HG03442 (cell line): ENCODE results near the gene SPTSSA.

ENCODE experiments used
- ATAC-seq: cut with Tn5 transposase; IDR thresholded peaks from one replicate; pipeline ENCODE4 v1.9.1; 2021; ENCODE audit warnings: mild to moderate bottlenecking, moderate library complexity; ENCODE audit not compliant: unreplicated experiment

SPTSSA gene

DNA sequence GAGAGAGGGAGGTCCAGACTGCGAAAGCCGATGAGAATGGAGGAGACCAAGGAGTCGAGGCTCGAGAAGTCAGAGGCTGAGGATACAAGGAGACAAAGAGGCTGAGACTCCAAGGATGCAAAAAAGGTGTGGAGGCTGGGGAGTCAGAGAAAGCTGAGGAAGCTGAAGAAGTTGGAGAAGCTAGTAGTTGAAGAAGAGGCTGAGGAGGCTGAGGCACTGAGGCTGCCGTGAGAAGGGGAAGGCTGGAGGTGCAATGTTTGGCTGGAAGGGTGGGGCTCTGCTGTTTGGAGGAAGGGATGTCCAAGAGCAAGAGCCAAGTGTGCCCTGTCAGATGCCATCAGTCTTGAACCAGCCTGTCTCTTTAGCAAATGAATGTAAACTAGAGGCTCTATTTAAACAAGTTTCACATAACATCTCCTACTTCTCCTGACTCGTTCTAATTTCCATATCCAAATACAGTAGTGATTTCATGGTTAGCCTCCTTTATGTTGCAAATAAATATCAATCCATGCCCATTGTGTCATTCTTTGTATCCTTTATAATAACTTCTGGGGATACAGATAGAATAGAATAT, 10.8 kb upstream of the SPTSSA start:
- no peak for ATAC-seq

DNA sequence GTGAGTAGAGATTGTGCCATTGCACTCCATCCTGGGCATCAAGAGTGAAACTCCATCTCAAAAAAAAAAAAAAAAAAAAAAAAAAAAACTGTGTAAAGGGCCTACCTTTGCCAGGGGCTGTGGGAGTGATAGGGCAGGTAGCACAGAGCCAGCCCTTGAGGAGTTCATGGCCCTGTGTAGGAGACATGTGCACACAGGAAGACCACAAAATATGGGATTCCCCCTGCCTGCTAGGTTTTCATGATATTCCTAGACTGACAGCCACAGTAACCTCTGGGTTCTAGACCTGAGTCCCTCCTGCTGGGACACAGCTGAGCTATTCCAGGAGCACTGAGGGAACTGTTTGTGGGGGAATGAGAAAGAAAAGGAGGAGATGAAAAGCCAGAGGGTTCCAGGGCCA, 8.3 kb upstream of the SPTSSA start:
- no peak for ATAC-seq

DNA sequence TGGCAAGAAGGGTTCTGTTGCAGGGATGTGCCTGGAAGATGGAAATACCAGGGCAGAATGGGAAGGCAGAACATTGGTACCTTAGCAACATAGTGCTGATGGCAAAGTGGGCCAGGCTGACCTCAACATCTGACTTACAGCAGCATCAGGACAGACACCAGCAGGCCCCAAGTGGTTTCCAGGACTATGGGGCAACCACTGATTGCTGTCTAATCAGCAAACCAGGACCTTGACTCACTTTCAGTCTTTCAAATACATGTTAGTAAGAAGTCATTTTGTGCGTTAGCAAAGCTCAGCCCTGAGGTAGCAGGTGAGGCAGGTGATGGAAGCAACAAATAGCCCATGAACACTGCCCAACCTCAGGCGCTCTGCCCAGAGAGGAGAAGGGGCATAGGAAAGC, 4.7 kb upstream of the SPTSSA start:
- ATAC-seq, result no peak

DNA sequence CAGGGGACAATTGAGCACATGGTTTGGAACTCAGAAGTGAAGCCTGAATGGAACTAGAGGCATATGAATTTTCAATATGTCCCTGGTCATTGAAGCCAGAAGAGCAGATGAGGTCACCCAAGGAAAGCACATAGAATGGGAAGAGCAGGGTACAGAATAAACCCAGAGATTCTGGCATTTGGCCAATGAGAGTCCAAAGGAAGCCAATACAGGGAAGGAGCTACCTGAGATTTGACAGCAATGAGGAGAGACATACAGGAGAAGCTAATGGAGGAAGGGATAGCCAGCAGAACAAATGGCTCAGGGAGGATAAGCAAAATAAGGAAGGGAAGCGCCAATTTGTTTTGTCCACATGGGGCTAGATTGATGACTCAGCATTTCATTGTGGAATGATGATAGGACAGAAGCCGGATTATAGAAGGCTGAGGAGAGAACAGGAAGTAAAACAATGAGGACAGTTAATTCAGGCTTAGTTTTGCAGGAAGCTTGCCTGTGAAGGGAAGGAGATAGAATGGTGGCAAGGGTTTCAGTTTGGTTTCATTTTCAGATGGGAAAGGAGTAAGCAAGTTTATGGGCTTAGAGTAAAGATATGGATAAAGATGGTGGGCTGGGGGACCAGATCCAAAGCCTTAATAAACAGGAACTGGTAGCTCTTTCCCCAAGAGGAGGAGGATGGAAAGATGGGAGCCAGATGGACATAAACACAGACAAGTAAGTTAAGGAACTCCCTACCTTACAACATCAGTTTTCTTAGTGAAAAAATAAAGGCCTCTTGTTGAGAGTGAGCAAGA, 3.2 kb upstream of the SPTSSA start:
- ATAC-seq, result no peak

DNA sequence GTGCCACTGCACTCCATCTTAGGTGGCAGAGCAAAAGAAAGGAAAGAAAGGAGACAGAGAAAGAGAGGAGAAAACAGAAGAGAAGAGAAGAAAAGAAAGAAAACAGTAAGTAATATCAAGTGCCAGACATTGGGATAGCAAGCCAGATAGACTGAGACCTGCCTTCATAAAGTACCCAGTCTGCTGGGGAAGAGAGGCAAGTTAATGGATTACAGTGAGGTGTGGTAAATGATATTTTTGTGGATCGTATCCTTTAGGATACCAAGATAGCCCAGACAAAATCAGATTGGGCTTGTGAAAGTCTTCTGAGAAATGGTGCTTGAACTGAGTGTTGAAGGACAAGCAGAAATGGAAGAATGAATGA, 1.5 kb upstream of the SPTSSA start:
- no peak for ATAC-seq

DNA sequence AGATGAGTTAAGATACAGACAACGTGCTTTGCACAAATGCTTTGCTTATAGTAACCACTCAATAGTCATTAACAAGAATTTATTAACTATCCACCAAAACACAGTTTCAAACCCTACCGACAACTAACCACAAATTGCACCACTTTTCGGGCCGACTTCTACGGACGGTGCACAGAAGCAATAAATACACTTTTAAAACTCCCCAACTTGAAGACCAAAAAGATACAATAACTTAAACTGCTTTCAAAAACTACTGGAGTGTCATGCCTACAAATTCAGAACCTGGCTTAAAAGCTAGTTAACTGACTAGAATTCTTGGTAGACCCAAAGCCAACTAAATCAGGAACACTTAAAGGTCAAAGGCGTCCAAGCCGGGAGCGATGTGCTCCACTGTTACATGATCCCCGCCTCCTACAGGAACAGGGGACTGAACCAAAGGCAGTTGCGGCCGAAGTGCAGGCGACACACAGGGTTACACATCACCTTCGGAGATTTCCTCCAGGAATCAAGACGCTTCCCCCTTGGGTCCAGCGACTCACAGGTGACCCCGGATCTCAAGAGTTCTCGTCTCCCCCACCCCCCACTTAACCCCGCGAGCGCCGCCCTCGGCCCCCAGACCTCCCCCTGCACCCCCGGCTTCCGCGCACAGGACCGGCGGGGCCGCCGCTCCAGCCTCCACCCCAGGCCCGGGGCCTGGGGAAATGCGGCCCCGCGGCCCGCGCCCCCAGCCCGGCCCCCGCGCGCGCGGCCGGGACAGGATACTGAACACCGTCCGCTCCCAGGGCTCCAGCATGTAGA, 507 bp downstream of the SPTSSA start:
- ATAC-seq, result peak; percentile 15

DNA sequence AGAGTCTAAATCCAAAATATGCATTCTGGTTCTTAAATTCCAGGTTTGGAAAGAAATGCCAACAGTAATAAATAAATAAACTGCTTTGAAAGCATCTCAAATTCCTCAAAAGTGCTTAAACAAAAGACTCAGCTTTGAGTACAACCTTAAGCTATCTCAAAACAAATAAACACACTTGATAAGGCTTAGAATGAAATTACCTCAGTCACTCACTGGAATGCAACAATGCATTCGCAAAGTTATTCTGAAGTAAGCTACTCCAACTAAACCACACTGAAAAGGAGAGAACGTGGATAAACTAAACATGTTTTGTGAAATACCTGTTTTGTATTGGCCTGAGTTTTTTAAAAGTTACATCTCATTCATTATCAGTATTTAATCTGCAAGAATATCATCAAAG, 1.2 kb downstream of the SPTSSA start:
- ATAC-seq, result no peak

DNA sequence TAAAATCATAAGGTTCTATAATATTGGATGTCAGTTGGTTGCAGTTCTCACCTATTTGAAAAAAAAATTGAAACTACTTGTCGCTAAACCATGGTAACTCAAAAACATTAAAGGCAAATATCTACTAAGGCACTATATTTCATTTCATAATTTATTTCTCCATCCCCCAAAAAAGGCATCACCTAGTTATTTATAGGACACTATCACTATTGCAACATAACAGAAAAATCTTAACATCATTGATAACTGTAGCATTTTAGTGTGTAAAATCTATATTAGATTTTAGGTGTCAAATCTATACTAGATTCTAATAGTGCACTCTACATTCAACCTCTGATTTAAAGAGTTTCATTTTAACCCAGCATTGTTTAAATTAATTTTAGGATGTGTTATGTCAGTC, 1.7 kb downstream of the SPTSSA start:
- ATAC-seq, result no peak

DNA sequence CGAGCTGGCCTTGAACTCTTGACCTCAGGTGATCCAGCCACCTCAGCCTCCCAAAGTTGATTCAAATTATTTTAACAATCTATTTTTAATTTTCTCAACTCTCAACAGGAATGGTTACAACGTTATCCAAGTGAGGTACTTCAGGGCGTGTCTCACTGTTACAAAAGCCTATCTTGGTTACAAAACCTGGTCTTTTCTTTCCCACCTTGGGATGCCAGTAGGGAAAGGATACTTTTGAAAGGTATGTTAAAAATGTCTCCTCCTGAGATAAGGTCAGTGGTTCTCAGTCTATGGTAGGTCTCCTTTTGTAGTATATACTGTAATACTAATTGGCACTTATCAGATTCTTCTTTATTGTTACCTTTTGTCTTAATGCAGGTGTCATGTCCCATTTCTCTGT, 4.9 kb downstream of the SPTSSA start:
- no peak for ATAC-seq

DNA sequence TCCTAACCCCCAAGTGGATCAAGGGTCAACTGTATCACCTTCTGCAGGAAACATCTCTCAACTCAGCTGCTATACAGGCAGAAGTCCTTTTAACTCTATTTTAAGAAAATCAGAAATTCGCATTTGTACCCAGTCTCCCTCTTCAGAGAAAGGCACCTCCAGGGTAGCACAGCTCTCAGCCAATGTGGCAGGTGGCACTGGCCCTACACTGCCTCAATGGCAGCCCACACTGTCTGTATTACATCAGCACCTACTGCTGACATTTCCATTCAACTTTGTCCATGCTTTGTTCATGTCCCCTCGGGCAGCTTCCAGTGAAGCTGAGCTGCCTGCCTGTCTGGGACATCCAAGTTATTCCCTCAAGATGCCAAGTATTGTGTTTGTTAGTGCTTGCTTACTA, 8.8 kb downstream of the SPTSSA start:
- ATAC-seq, result no peak

DNA sequence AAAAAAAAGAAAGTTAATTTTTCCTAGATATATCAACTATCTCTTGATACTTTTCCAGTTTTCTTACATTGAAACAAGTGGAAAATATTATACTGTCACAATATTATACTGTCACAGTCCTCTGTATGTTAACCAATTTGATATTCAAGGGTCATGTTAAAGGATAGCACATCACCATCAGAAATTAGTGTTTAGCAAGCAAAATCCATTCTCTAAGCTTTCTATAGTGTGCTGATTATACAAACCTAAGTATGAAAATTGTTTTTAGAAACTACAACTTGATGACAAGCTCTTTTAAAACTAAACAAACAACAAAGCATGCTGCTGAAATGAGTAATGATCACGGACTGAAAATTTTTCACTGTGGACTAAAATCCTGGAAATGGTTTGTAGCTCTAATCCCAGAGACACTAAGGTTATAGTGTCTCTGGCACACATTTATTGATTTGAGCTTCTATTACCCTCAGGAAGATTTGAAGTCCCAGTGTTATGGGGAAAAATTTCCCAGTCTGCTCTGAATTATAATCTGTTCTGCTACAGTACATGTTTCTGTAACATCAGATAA, 9.7 kb downstream of the SPTSSA start:
- ATAC-seq, result no peak

DNA sequence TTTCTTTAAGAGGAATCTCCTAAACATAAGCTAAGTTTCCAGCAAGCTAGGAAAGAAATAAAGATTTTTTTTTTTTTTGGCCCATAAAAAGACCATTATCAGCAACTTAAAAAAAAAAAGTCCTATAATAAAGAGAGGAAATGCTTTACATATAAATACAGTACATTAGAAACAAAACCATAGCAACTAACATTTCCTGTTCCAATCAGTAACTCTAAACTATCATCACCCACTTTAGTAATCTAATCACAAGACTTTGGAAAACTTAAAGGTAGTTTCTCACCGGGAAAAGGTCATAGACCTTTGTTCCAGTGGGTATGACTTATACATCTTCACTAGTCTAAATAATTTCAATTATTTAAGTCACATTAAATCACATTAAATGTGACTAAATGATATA, 11.1 kb downstream of the SPTSSA start:
- ATAC-seq, result no peak

DNA sequence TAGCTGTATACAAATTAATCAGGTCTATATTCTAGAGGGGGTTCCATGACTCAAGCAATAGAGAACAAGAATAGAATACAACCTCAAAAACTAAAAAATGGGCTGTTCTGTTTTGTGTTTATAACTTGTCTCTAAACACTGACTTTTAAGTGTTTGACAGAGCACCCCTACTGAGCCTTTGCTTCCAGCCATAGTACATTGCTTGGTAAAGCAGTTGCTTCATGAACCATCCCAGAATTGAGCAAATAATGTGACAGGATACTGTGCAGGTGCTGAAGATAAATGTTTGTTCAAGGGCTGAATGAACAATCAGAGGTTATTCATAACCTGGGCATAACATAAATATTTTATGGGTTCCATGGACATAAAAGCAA, 11.5 kb downstream of the SPTSSA start:
- ATAC-seq, result no peak

DNA sequence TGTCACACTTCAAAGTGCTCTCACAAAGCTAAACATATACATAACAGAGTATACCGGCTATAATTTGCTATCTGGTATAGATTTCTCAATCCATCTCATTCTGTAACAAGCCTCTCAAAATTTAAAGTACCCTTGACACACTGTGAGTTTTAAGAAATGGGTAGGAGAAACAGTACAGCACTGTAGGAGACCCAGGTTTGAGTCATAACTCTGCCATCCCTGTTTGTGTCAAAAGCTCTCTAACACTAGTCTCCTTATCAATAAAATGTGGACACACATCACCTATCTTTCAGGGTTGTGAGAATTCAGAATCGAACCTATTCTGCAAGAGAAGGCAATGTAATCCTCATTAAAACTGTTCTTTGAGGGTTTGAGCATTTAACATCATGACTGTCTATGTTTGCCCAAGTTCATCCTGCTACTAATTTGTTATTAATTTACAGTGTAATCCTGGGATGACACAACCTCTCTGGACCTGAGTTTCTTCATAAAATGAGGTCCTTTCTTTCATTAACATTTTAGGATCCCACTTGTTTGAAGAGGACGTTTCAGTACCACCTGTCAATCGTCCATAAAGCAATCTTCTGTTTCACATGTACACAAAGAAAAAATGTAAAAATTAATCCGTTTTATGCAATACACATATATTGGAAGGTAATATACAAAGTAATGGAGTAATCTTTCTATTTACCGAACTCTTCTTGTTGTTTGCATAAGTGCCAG, 12.1 kb downstream of the SPTSSA start:
- no peak for ATAC-seq

DNA sequence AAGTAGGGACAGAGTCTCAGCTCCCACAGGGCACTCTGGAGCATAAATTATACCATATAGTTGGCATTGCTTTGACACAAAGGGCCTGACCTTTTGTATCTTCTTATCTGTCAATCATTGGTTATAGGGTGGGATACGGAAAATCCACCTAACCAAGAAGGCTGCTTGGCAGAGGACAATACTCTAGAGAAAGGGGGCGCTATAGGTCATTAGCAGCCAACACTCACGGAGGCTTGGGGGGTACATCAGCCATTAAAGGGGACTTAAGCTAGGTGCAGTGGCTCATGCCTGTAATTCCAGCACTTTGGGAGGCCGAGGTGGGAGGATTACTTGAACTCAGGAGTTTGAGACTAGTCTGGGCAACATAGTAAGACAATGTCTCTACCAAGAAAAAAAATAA, 22.9 kb downstream of the SPTSSA start:
- ATAC-seq, result no peak

DNA sequence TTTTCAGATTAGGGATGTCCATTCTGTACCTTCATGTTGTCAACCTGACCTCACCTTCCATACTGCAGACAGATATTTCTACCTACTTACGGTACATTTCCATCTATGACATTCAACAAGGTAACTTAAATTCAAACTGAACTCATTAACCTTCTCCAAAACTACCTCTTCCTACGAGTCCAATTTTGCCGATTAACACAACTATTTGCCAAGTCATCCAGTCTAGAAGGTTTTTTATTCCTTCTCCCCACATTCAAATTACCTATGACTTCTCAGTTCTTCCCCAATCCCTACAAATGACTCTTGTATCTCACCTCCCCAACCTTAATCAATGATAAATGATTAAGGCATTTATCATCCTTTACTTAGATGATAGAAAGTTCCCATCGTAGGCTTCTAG, 23.6 kb downstream of the SPTSSA start:
- no peak for ATAC-seq

DNA sequence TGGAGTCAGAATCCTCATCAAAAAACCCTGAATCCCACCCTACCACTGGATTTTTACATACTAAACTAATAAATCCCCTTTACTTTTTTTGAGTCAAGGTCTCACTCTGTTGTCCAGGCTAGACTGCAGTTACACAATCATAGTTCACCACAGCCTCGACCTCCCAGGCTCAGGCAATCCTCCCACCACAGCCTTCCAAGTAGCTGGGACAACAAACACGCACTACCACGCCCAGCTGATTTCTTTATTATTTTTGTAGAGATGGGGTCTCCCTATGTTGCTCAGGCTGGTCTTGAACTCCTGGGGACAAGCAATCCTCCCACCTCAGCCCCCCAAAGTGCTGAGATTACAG, 24.3 kb downstream of the SPTSSA start:
- ATAC-seq, result no peak

DNA sequence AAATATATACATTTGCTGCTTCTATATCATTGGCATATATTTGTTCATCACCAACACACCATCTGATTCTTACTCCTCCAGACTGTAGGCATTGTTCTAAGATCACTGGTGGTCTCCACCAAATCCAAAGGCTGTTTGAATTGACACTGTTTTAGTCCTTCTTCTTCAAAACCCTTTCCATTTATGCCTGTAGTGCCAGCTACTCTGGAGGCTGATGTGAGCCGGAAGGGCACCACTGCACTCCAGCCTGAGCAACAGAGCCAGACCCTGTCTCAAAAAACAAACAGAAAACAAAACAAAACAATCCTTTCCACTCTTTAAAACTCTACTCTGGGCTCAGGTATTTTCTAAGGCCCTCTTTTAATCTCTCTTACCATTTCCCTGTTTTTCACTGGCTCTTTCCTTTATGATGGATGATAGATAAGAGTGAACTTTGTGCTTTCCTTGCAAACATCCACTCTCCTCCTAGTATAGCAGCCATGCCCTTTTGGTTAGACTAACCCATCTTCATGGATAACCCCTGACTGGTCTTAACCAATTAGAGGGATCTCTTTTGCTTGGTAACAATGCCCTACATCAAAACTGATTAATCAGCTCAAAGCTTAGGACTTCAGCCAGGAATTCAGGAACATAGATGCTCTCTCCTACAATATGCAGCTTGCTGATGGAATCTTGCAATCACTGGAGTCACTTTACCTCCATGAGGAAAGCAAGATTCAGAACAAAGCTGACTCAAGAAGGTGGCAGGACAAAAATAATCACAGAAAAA, 24.9 kb downstream of the SPTSSA start:
- ATAC-seq, result no peak

DNA sequence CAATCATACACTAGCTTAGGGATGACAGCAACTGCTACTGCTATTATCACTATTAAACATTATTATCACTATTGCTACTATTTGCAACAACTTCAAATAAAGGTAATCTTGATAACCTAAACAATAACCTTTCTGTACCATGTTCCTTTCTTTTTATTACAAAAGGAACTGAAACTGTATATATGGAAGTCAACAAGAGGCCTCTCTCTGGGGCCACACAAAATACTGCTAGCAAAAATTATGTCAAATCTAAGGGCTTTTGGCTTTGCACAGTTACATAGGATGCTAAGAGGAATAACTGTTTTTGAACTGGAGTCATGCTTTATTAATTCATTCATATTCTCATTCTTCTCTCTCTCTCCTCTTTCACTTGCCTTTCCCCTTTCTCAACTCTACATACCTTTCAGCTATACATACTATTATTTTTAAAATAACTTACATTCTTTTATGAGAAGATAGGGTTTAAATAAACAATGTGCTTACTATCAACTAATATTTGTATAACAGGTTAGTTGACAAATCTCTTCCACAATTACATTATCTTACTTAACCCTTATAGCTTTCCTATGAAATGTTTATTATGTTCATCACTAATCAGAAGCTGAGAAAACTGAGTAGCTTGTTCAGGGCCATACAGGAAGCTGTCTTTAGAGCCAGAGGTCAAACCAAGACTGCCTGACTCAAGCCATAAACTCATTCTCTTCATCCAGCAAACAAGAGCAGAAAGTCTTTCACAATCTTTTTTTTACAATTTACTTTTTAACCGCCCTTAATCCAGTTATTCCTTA, 25.7 kb downstream of the SPTSSA start:
- no peak for ATAC-seq

DNA sequence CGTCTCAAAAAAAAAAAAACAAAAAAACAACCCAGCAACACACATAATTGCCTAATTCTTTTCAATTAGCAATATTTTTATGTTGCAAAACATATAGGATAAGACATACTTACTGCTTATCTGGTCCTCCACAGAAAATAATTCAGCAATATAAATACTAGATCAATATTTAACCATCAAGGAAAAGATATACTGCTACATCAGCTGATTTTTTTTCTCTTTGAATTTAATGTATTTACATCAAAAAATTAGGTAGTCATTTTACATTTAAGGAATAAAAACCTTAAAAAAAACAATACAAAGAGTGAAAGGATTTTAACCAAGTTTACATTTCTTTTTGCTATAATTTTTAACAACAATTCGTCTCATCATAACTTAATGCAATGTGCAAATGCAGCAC, 28.1 kb downstream of the SPTSSA start:
- no peak for ATAC-seq
